Tibial artery (tissue), 4 donors: Measurements from ENCODE around the gene VANGL2.

ENCODE experiments used
- DNase-seq, 2 donors: peaks; one replicate each; pipeline ENCODE4 v3.0.0-alpha.2; 2019
- H3K27ac ChIP-seq, 2 donors: fragments of 200-600 bp; sonication (generic) in 1 of 2; 1 replicate in 1 of 2; 2 replicates in 1 of 2; pipeline ENCODE4 v1.5.1; 2018 to 2019; ENCODE audit warnings: mild to moderate bottlenecking in 1 of 2
- H3K27me3 ChIP-seq, 2 donors: fragments of 200-600 bp; sonication (generic) in 1 of 2; one replicate each; pipeline versions ENCODE4 v1.5.1 to v1.6.0; 2016 to 2019
- H3K36me3 ChIP-seq, 3 donors: fragments of 200-600 bp; sonication (generic) in 2 of 3; one replicate each; pipeline ENCODE4 v1.5.1; 2016 to 2019; ENCODE audit warnings: mild to moderate bottlenecking in 2 of 3
- H3K4me1 ChIP-seq, 4 donors: fragments of 200-600 bp; sonication (generic) in 2 of 4; 1 replicate in 3 of 4; 2 replicates in 1 of 4; pipeline ENCODE4 v1.5.1; 2016 to 2019
- H3K4me3 ChIP-seq, 2 donors: fragments of 200-600 bp; sonication (generic) in 1 of 2; 1 replicate in 1 of 2; 2 replicates in 1 of 2; pipeline ENCODE4 v1.5.1; 2018 to 2019; ENCODE audit warnings: mild to moderate bottlenecking in 2 of 2
- H3K9me3 ChIP-seq, 3 donors: fragments of 200-600 bp; sonication (generic) in 1 of 3; one replicate each; pipeline ENCODE4 v1.5.1; 2016 to 2019
- CTCF ChIP-seq, 2 experiments: fragments of 200-600 bp in 1 of 2; fragments of 450-650 bp in 1 of 2; IDR thresholded peaks; one replicate each; pipeline ENCODE4 v1.5.1; 2017 to 2019; ENCODE audit warnings: antibody characterized with exemption in 2 of 2, mild to moderate bottlenecking in 1 of 2, moderate library complexity in 1 of 2
- intact Hi-C: fragments of 100-400 bp; cut with DNase I; formaldehyde crosslinking; loops from one replicate; pipeline ENCODE4 v1.15.0; 2023; ENCODE audit warnings: low total_unique reads

Gene VANGL2

GRCh38 chr1:160419150-160419837 is 18.9 kb downstream of the VANGL2 start:
- no peaks in the 10 kb centered on the region for H3K9me3 ChIP-seq
- peaks cover 0 to 18% (median 0%) of the 10 kb centered on the region in 3 donors for H3K36me3 ChIP-seq
- no peak for DNase-seq
- H3K27me3 ChIP-seq = no peaks in the 10 kb centered on the region
- no peak for TF ChIP-seq CTCF (IDR thresholded peaks at IDR 0.05)
- no peak overlapping the region for H3K27ac ChIP-seq
- H3K4me3 ChIP-seq = no peak overlapping the region
- H3K4me1 ChIP-seq = no peaks in the 10 kb centered on the region
- intact Hi-C loops = no loop called here

GRCh38 chr1:160419838-160420169 is 19.4 kb downstream of the VANGL2 start:
- Histone ChIP-seq H3K36me3 (peaks cover 0 to 23% (median 0%) of the 10 kb centered on the region in 3 donors), H3K4me1 (no peaks in the 10 kb centered on the region), H3K4me3 (no peak overlapping the region), H3K27me3 (no peaks in the 10 kb centered on the region), H3K9me3 (no peaks in the 10 kb centered on the region), H3K27ac (no peak overlapping the region)
- intact Hi-C loops = no loop called here
- no peak for TF ChIP-seq CTCF (IDR thresholded peaks at IDR 0.05)
- DNase-seq = no peak

- Histone ChIP-seq H3K9me3 (no peaks in the 10 kb centered on the region), H3K4me1 (no peaks in the 10 kb centered on the region), H3K27me3 (no peaks in the 10 kb centered on the region), H3K4me3 (no peak overlapping the region), H3K27ac (no peak overlapping the region), H3K36me3 (peaks cover 0 to 35% (median 0%) of the 10 kb centered on the region in 3 donors)
- no peak for TF ChIP-seq CTCF (IDR thresholded peaks at IDR 0.05)
- DNase-seq = no peak
- intact Hi-C loops = no loop called here
Measured at GRCh38 chr1:160420881-160421842, 20.8 kb downstream of the VANGL2 start.

- no peak for DNase-seq
- no peak overlapping the region for H3K4me3 ChIP-seq
- no peaks in the 10 kb centered on the region for H3K27me3 ChIP-seq
- no peak for TF ChIP-seq CTCF (IDR thresholded peaks at IDR 0.05)
- no peaks in the 10 kb centered on the region for H3K9me3 ChIP-seq
- no peak overlapping the region for H3K27ac ChIP-seq
- H3K4me1 ChIP-seq = no peaks in the 10 kb centered on the region
- peaks cover 0 to 35% (median 0%) of the 10 kb centered on the region in 3 donors for H3K36me3 ChIP-seq
- intact Hi-C loops = no loop called here
Measured at GRCh38 chr1:160421881-160422280, 21.5 kb downstream of the VANGL2 start.

- H3K4me1 ChIP-seq = no peaks in the 10 kb centered on the region
- H3K36me3 ChIP-seq = peaks cover 0 to 33% (median 0%) of the 10 kb centered on the region in 3 donors
- no peak for DNase-seq
- no peak overlapping the region for H3K27ac ChIP-seq
- H3K27me3 ChIP-seq = no peaks in the 10 kb centered on the region
- intact Hi-C loops = no loop called here
- no peak overlapping the region for H3K4me3 ChIP-seq
- no peak for TF ChIP-seq CTCF (IDR thresholded peaks at IDR 0.05)
- no peaks in the 10 kb centered on the region for H3K9me3 ChIP-seq
Measured at GRCh38 chr1:160423966-160424365, 23.6 kb downstream of the VANGL2 start.
